H1 (cell line): Measurements from ENCODE around the gene SPOUT1. TPM values are rescaled to one million over a fixed set of nuclear protein-coding genes. Genes with fewer than 3 reads are reported as not detected.
A peak's percentile ranks its signal among the peaks of the same experiment; 100 is the strongest.

Experiments used
- CTCF ChIA-PET: fragments of 300-600 bp; sonication (Branson Sonifier 250); formaldehyde crosslinking; loops from one replicate; lab custom pipeline; 2021; ENCODE audit not compliant: partially characterized antibody; lab: Charles Lee
- POLR2A ChIA-PET: fragments of 300-600 bp; sonication (Branson Sonifier 250); formaldehyde crosslinking; loops from one replicate; lab custom pipeline; 2021; ENCODE audit warnings: inconsistent platforms; ENCODE audit not compliant: partially characterized antibody; lab: Charles Lee
- DNase-seq, 2 experiments: peaks; one replicate each; pipeline versions ENCODE4 v3.0.0 to v3.0.0-alpha.2; 2010 to 2022; ENCODE audit warnings: low spot score in 2 of 2, low read depth in 1 of 2, mixed read lengths in 1 of 2
- FAIRE-seq: peaks from 2 replicates; lab custom pipeline; 2011; peaks lifted over from hg19 to GRCh38; lab: Jason Lieb, UNC
- H2AFZ ChIP-seq: 2 replicates; pipeline ENCODE4 v1.8.1; 2012; ENCODE audit warnings: low read length, inconsistent platforms
- H2AK5ac ChIP-seq: 2 replicates; pipeline ENCODE4 v1.6.1; 2013; ENCODE audit warnings: low read depth, low read length
- H2BK120ac ChIP-seq: replicated peaks from 2 replicates; pipeline ENCODE3; 2013; ENCODE audit warnings: low read depth, low read length, inconsistent platforms
- H2BK12ac ChIP-seq: 2 replicates; pipeline ENCODE4 v1.6.1; 2013; ENCODE audit warnings: low read depth, low read length
- H2BK15ac ChIP-seq: 2 replicates; pipeline ENCODE4 v1.6.1; 2013; ENCODE audit warnings: low read length
- H2BK20ac ChIP-seq: 2 replicates; pipeline ENCODE4 v1.6.1; 2013; ENCODE audit warnings: low read length
- H2BK5ac ChIP-seq: 2 replicates; pipeline ENCODE4 v1.6.1; 2013; ENCODE audit warnings: low read depth, low read length
- H3K14ac ChIP-seq: 2 replicates; pipeline ENCODE4 v1.6.1; 2013; ENCODE audit warnings: inconsistent platforms; ENCODE audit not compliant: insufficient read length
- H3K18ac ChIP-seq: 2 replicates; pipeline ENCODE4 v1.6.1; 2013; ENCODE audit warnings: low read length; ENCODE audit errors: extremely low read depth
- H3K23ac ChIP-seq: 2 replicates; pipeline ENCODE4 v1.6.1; 2013; ENCODE audit warnings: inconsistent platforms; ENCODE audit not compliant: insufficient read length
- H3K23me2 ChIP-seq: 2 replicates; pipeline ENCODE4 v1.6.1; 2013; ENCODE audit warnings: low read depth, low read length
- H3K27ac ChIP-seq: 2 replicates; pipeline ENCODE4 v1.6.1; 2011; ENCODE audit warnings: low read depth, low read length, inconsistent platforms
- H3K27me3 ChIP-seq, 4 experiments: replicated peaks in 1 of 4; 1 replicate in 1 of 4; 2 replicates in 3 of 4; pipeline versions ENCODE4 v1.6.1 to v1.8.1; 2011 to 2013; ENCODE audit warnings: low read length in 3 of 4, mild to moderate bottlenecking in 3 of 4, inconsistent platforms in 2 of 4, mixed read lengths in 2 of 4, moderate library complexity in 1 of 4; ENCODE audit not compliant: control insufficient read depth in 3 of 4, insufficient read depth in 3 of 4; ENCODE audit errors: extremely low read depth in 1 of 4
- H3K36me3 ChIP-seq, 4 experiments: 2 replicates each; pipeline versions ENCODE4 v1.6.1 to v1.8.1; 2011 to 2013; ENCODE audit warnings: mild to moderate bottlenecking in 4 of 4, low read length in 3 of 4, moderate library complexity in 2 of 4, control low read depth in 1 of 4, inconsistent platforms in 1 of 4; ENCODE audit not compliant: insufficient read depth in 4 of 4, control insufficient read depth in 2 of 4
- H3K4ac ChIP-seq: replicated peaks from 2 replicates; pipeline ENCODE3; 2013; ENCODE audit warnings: low read length, low read depth, mixed read lengths, inconsistent platforms; ENCODE audit not compliant: insufficient read length
- H3K4me1 ChIP-seq, 4 experiments: replicated peaks in 1 of 4; 1 replicate in 1 of 4; 2 replicates in 3 of 4; pipeline versions ENCODE4 v1.6.1 to v1.8.1; 2011 to 2013; ENCODE audit warnings: low read length in 3 of 4, inconsistent platforms in 2 of 4, mixed read lengths in 1 of 4; ENCODE audit not compliant: insufficient read depth in 4 of 4, control insufficient read depth in 3 of 4
- H3K4me2 ChIP-seq, 2 experiments: 2 replicates each; pipeline versions ENCODE4 v1.6.1 to v1.8.1; 2011 to 2013; ENCODE audit warnings: low read depth in 2 of 2, low read length in 2 of 2, control low read depth in 1 of 2, inconsistent platforms in 1 of 2, mild to moderate bottlenecking in 1 of 2; ENCODE audit not compliant: insufficient read depth in 1 of 2
- H3K4me3 ChIP-seq, 4 experiments: fragments of 200-600, 300-600 bp in 1 of 4; sonication (generic), shearing (Covaris generic), sonication (Bioruptor Twin) in 1 of 4; 2 replicates each; pipeline versions ENCODE4 v1.5.1 to v1.8.1; 2011 to 2016; ENCODE audit warnings: low read length in 4 of 4, low read depth in 3 of 4, control low read depth in 2 of 4, inconsistent platforms in 2 of 4, mild to moderate bottlenecking in 2 of 4, mixed read lengths in 1 of 4, moderate library complexity in 1 of 4; ENCODE audit not compliant: insufficient read depth in 2 of 4; ENCODE audit errors: extremely low read depth in 1 of 4
- H3K56ac ChIP-seq: replicated peaks from 2 replicates; pipeline ENCODE3; 2013; ENCODE audit warnings: low read depth, mild to moderate bottlenecking, mixed read lengths, low read length, inconsistent platforms; ENCODE audit not compliant: insufficient read length
- H3K79me1 ChIP-seq: 2 replicates; pipeline ENCODE4 v1.6.1; 2013; ENCODE audit warnings: low read depth, low read length, control low read depth
- H3K79me2 ChIP-seq, 2 experiments: 2 replicates each; pipeline versions ENCODE4 v1.6.1 to v1.8.1; 2012 to 2013; ENCODE audit warnings: low read length in 2 of 2, mild to moderate bottlenecking in 2 of 2, inconsistent platforms in 1 of 2; ENCODE audit not compliant: insufficient read depth in 2 of 2, control insufficient read depth in 1 of 2
- H3K9ac ChIP-seq, 4 experiments: replicated peaks in 1 of 4; 1 replicate in 1 of 4; 2 replicates in 3 of 4; pipeline versions ENCODE4 v1.6.1 to v1.8.1; 2011 to 2013; ENCODE audit warnings: low read depth in 3 of 4, low read length in 3 of 4, control low read depth in 2 of 4, mild to moderate bottlenecking in 2 of 4, moderate library complexity in 2 of 4, inconsistent platforms in 1 of 4; ENCODE audit errors: extremely low read depth in 1 of 4
- H3K9me3 ChIP-seq, 2 experiments: 2 replicates each; pipeline versions ENCODE4 v1.6.1 to v1.8.1; 2012 to 2013; ENCODE audit warnings: mild to moderate bottlenecking in 2 of 2, moderate library complexity in 2 of 2, control low read depth in 1 of 2, inconsistent platforms in 1 of 2, low read depth in 1 of 2, low read length in 1 of 2, mixed read lengths in 1 of 2; ENCODE audit not compliant: insufficient read depth in 2 of 2
- H4K20me1 ChIP-seq, 2 experiments: replicated peaks in 1 of 2; 2 replicates each; pipeline versions ENCODE3 to v1.8.1; 2011 to 2013; ENCODE audit warnings: inconsistent platforms in 2 of 2, low read length in 2 of 2, mild to moderate bottlenecking in 1 of 2; ENCODE audit not compliant: insufficient read depth in 2 of 2, control insufficient read depth in 1 of 2
- H4K5ac ChIP-seq: 2 replicates; pipeline ENCODE4 v1.6.1; 2013; ENCODE audit warnings: low read length, low read depth, mixed read lengths, inconsistent platforms; ENCODE audit not compliant: insufficient read length
- H4K8ac ChIP-seq: 2 replicates; pipeline ENCODE4 v1.8.0; 2013; ENCODE audit warnings: mild to moderate bottlenecking, moderate library complexity, low read length, inconsistent platforms; ENCODE audit not compliant: insufficient read depth; ENCODE audit errors: extremely low read depth
- H4K91ac ChIP-seq: replicated peaks from 2 replicates; pipeline ENCODE3; 2013; ENCODE audit warnings: low read length, mixed read lengths, inconsistent platforms; ENCODE audit not compliant: insufficient read length
- GTF2F1 ChIP-seq: IDR thresholded peaks from 2 replicates; pipeline ENCODE4 v1.6.1; 2012; ENCODE audit warnings: low read depth, low read length, improper control_type of control experiment, borderline replicate concordance
- HDAC2 ChIP-seq, 2 experiments: fragments of 300-600 bp in 1 of 2; sonication (generic) in 1 of 2; IDR thresholded peaks; 2 replicates each; pipeline ENCODE4 v1.6.1; 2011 to 2012; ENCODE audit warnings: low read depth in 2 of 2, low read length in 2 of 2, mild to moderate bottlenecking in 2 of 2, moderate library complexity in 2 of 2, borderline replicate concordance in 1 of 2, inconsistent platforms in 1 of 2
- JUND ChIP-seq: IDR thresholded peaks from 2 replicates; pipeline ENCODE4 v1.6.1; 2011; ENCODE audit warnings: mild to moderate bottlenecking, improper control_type of control experiment, low read length
- NRF1 ChIP-seq: IDR thresholded peaks from 2 replicates; pipeline ENCODE4 v1.6.1; 2011; ENCODE audit warnings: mild to moderate bottlenecking, low read depth, low read length, improper control_type of control experiment
- RBBP5 ChIP-seq: IDR thresholded peaks from 2 replicates; pipeline ENCODE4 v1.7.1; 2012; ENCODE audit warnings: low read depth, mild to moderate bottlenecking, inconsistent platforms, low read length, moderate library complexity, borderline replicate concordance
- RFX5 ChIP-seq: IDR thresholded peaks from 2 replicates; pipeline ENCODE4 v1.6.1; 2011; ENCODE audit warnings: low read depth, low read length, improper control_type of control experiment, borderline replicate concordance
- SIN3A ChIP-seq, 2 experiments: IDR thresholded peaks in 1 of 2; conservative IDR thresholded peaks in 1 of 2; 2 replicates each; pipeline ENCODE4 v1.6.1; 2011 to 2012; ENCODE audit warnings: low read length in 2 of 2, improper control_type of control experiment in 1 of 2, low read depth in 1 of 2, mild to moderate bottlenecking in 1 of 2
- SP1 ChIP-seq: IDR thresholded peaks from 2 replicates; pipeline ENCODE4 v1.6.1; 2011; ENCODE audit warnings: low read depth, low read length
- TAF1 ChIP-seq: IDR thresholded peaks from 2 replicates; pipeline ENCODE4 v1.6.1; 2011; ENCODE audit warnings: mild to moderate bottlenecking, low read depth, low read length
- TBP ChIP-seq: IDR thresholded peaks from 2 replicates; pipeline ENCODE4 v1.6.1; 2011; ENCODE audit warnings: low read depth, low read length, improper control_type of control experiment
- WGBS, 2 experiments: shearing (Covaris generic) in 1 of 2; methylation state at CpG; one replicate each; pipeline versions ENCODE4 v1.1.6 to v1.1.7; 2013 to 2015; ENCODE audit warnings: low lambda C conversion rate in 2 of 2, mixed read lengths in 2 of 2, inconsistent platforms in 1 of 2, low coverage in 1 of 2, missing lambda C conversion rate in 1 of 2; ENCODE audit not compliant: insufficient replicate concordance in 2 of 2, insufficient coverage in 1 of 2, insufficient read length in 1 of 2; ENCODE audit errors: extremely low coverage in 1 of 2, missing lambda C conversion rate in 1 of 2; 5-methylcytosine and 5-hydroxymethylcytosine counted together
- polyA plus RNA-seq, 7 experiments: library from polyadenylated mRNA; depleted of rRNA in 3 of 7; stranded (reverse) in 5 of 7; unstranded in 2 of 7; fragments of >200 nt in 5 of 7; fragments of 200-250 nt in 2 of 7; gene quantifications; 1 replicate in 5 of 7; 2 replicates in 1 of 7; 4 replicates in 1 of 7; pipeline versions ENCODE4 v1.2.1 to v1.2.3, GENCODE V29; 2011 to 2013; ENCODE audit warnings: missing spikeins in 2 of 7, mixed read lengths in 2 of 7
- total RNA-seq: library from RNA; stranded (reverse); fragmentation: NEBNext Ultra II Directional; extraction: Animal tissue kit (Norgen Biotek cat#: 25700); gene quantifications from 2 replicates; pipeline ENCODE4 v1.2.1, GENCODE V29; 2021

The SPOUT1 gene
- total and polyA plus RNA-seq, 2 of the 8 experiments (the other 6 are each of a cell fraction or from before 2014, with no cell fraction given) = 69.2 to 77.8 TPM

- H2AK5ac ChIP-seq = no peak within 1 kb of the TSS
- WGBS, 2 experiments = 3% methylated on average over 57 of the region's 70 CpGs; no CpG with 5 or more reads in 1 of the 2 experiments
- peak; percentile 96 to 100 for DNase-seq
- TF ChIP-seq SP1 (peak; percentile 46; the same call in 1 of the 2 replicates), RFX5 (no peak), JUND (no peak), RBBP5 (peak; percentile 13), GTF2F1 (no peak), NRF1 (peak; percentile 96), TBP (peak; percentile 68), SIN3A (conservative IDR thresholded peaks at IDR 0.05 in 1 of 2, IDR thresholded peaks at IDR 0.05 in 1 of 2; ENCODE audit: low read depth in 1 of 2, low read length in 2 of 2) (peak in 1 of 2 experiments; percentile 46; a peak in 2 of 4 replicates), TAF1 (peak; percentile 67; the same call in 1 of the 2 replicates), HDAC2 (IDR thresholded peaks at IDR 0.05; ENCODE audit: borderline replicate concordance in 1 of 2, low read depth in 2 of 2, low read length in 2 of 2) (0 out of 4 replicates have a peak, but pooled peaks of 1 of the 2 experiments have one; percentile 26)
Measured at GRCh38 chr9:128818099-128818838, 11.3 kb downstream of the SPOUT1 start, which contains the start of gene ENDOG. TSS of gene ENDOG (plus strand) at chr9:128818500. CDS start at chr9:128818685, 185 bp downstream.

More at GRCh38 chr9:128818099-128818838, 11.3 kb downstream of the SPOUT1 start, which contains the start of gene ENDOG:
- Histone ChIP-seq H3K23ac (no peak within 1 kb of the TSS), H4K5ac (no peak within 1 kb of the TSS), H3K4ac (no peak within 1 kb of the TSS), H2BK20ac (no peak within 1 kb of the TSS), H4K8ac (peak within 1 kb of the TSS; percentile 94), H3K79me1 (no peaks in the 10 kb centered on the region; the same call in 1 of the 2 replicates), H2BK120ac (no peak within 1 kb of the TSS), H3K79me2 (no peaks in the 10 kb centered on the region), H3K9me3 (no peaks in the 10 kb centered on the region), H3K4me3 (peak within 1 kb of the TSS; percentile 40 to 70 (median 53)), H2BK12ac (peak within 1 kb of the TSS; percentile 39; the same call in 1 of the 2 replicates), H3K56ac (peak within 1 kb of the TSS; percentile 77), H3K18ac (no peak within 1 kb of the TSS; the same call in 1 of the 2 replicates), H3K36me3 (peaks cover 6 to 20% (median 11%) of the 10 kb centered on the region in 4 experiments; a peak in 6 of 8 replicates), H3K27me3 (no peaks in the 10 kb centered on the region), H3K4me2 (peak within 1 kb of the TSS; percentile 64 to 91), H4K20me1 (peaks cover 5 to 22% of the 10 kb centered on the region in 2 experiments), H3K27ac (no peak within 1 kb of the TSS; the same call in 1 of the 2 replicates), H3K9ac (peak within 1 kb of the TSS in 3 of 4 experiments; percentile 52 to 79 (median 60); a peak in 5 of 7 replicates), H3K4me1 (peaks cover 0 to 11% (median 3%) of the 10 kb centered on the region in 4 experiments; a peak in 2 of 7 replicates), H3K23me2 (peaks cover 5% of the 10 kb centered on the region; the same call in 1 of the 2 replicates), H3K14ac (no peak within 1 kb of the TSS), H2BK15ac (peak within 1 kb of the TSS; percentile 81; the same call in 1 of the 2 replicates), H4K91ac (peak within 1 kb of the TSS; percentile 65), H2BK5ac (no peak within 1 kb of the TSS; the same call in 1 of the 2 replicates), H2AFZ (peak within 1 kb of the TSS; percentile 48; the same call in 1 of the 2 replicates)
- POLR2A ChIA-PET = interaction anchor here (0.5 to 5.1 kb wide), 23 partner anchors 8 to 186 kb away, joined by 3 to 62 read pairs (median 4); partner anchors contain the start of genes KYAT1, LRRC8A, SPOUT1 and ZER1
- CTCF ChIA-PET = interaction anchor here (0.7 to 2.6 kb wide), 19 partner anchors 9 to 203 kb away, joined by 3 to 12 read pairs (median 4); partner anchors contain the start of genes KYAT1 and ZER1
- peak; percentile 94 for FAIRE-seq
